K562 treated with DMSO at 1 percent for 24 hours (cell line): ENCODE measurements around the gene PARN. TPM values are rescaled to one million over a fixed set of nuclear protein-coding genes. Genes with fewer than 3 reads are reported as not detected.

Source experiments
- total RNA-seq: library from RNA; unstranded; fragments of 300-600 nt; gene quantifications from 2 replicates; pipeline ENCODE4 v1.2.3, GENCODE V29; 2022; ENCODE audit warnings: low read depth; ENCODE audit not compliant: insufficient read depth

PARN gene, protein sequence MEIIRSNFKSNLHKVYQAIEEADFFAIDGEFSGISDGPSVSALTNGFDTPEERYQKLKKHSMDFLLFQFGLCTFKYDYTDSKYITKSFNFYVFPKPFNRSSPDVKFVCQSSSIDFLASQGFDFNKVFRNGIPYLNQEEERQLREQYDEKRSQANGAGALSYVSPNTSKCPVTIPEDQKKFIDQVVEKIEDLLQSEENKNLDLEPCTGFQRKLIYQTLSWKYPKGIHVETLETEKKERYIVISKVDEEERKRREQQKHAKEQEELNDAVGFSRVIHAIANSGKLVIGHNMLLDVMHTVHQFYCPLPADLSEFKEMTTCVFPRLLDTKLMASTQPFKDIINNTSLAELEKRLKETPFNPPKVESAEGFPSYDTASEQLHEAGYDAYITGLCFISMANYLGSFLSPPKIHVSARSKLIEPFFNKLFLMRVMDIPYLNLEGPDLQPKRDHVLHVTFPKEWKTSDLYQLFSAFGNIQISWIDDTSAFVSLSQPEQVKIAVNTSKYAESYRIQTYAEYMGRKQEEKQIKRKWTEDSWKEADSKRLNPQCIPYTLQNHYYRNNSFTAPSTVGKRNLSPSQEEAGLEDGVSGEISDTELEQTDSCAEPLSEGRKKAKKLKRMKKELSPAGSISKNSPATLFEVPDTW
- total RNA-seq: 25.0 and 30.2 TPM in 2 replicates

GRCh38 chr16:14629919-14630619 lies at the start of gene PARN:
PARN (minus strand) TSS chr16:14630260; CDS start chr16:14630125, 135 bp downstream.

DNA sequence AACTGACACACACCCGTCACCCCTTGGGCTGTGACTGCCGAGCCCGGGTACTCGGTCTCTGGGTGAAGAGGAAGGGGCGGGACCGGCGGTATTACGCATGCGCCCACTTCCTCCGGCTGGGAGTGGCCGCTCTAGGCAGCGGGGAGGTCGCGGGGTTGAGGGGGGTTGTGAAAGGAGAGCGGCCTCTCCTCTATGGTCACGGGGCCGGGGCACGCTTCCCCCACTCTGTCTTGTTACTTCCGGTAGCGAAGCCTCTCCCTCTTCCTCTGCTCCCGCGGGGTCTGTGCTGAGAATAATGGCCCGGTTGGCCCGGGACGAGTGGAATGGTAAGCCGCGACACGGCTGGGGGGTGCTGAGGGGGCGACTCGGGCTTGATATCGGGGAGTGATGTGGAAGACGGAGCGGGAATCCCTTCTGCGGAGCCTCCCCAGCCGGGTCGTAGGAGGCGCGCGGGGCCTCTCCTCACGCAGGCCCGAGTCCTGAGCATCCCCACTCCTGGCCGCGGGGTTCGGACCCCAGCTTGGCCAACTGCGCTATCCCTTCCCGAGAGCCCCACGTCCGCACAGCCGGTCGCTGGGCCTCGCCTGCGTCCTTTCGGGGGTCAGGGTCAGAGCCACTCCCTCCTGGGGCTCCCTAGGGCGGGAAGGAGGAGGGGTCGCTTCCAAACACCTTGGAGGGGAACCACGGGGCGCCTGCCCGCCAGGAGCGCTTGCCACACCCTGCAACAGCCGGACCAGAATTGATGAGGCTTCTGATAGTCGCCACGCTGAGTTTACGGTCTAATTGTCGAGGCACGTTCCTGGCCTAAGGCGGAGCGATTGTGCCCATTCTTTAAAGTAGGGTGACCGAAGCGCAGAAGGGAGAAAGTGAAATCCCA lies 2.9 kb upstream of the PARN start, which contains the start of gene BFAR:
BFAR (plus strand) TSS at position 259 of the 877 bp plus-strand sequence. CDS start 11,396 bp downstream, outside the sequence.

Other genes starting within 250 kb of the PARN start
- gene BFAR, start 2.7 kb upstream of the PARN start, total RNA-seq: 33.5 and 33.6 TPM in 2 replicates
- gene PLA2G10, start 64.0 kb upstream of the PARN start, total RNA-seq: not detected in 2 replicates
- not detected in 2 replicates for gene NPIPA3, start 73.2 kb upstream of the PARN start, total RNA-seq
- gene NPIPA2, start 112.3 kb upstream of the PARN start, total RNA-seq: not detected in 2 replicates
- gene NOMO1, start 203.5 kb upstream of the PARN start, total RNA-seq: 62.7 and 67.0 TPM in 2 replicates